Measurements from ENCODE around the gene RIN3.

- TF ChIP-seq CTCF (IDR thresholded peaks at IDR 0.05 in 8 of 11, conservative IDR thresholded peaks at IDR 0.05 in 3 of 11) (no peak), POLR2A (IDR thresholded peaks at IDR 0.05) (no peak), POLR2AphosphoS5 (IDR thresholded peaks at IDR 0.05) (no peak)
These were observed 26.7 kb upstream of the RIN3 start for GRCh38 chr14:92486881-92487280.

Measured in spleen (tissue), 7 donors.